CD4-positive, alpha-beta T cell (primary cell): ENCODE results near the gene CLSTN2. TPM values are rescaled to one million over a fixed set of nuclear protein-coding genes. Genes with fewer than 3 reads are reported as not detected.

Source experiments
- ATAC-seq: fragments of 200-7000 bp; cut with Tn5 transposase; one replicate; pipeline ENCODE4 v1.10.0; 2022; ENCODE audit warnings: mild to moderate bottlenecking; ENCODE audit not compliant: poor library complexity
- CTCF ChIA-PET: fragments of 350-600 bp; sonication (Branson Sonifier 250); formaldehyde crosslinking; loops from one replicate; lab custom pipeline; 2021; ENCODE audit warnings: antibody characterized with exemption, inconsistent platforms; lab: Charles Lee
- POLR2A ChIA-PET: fragments of 350-600 bp; sonication (Branson Sonifier 250); formaldehyde crosslinking; loops from one replicate; lab custom pipeline; 2021; ENCODE audit warnings: antibody characterized with exemption, inconsistent platforms; lab: Charles Lee
- DNase-seq, 14 experiments: peaks; one replicate each; pipeline ENCODE4 v3.0.0-alpha.2; 2013 to 2020; ENCODE audit warnings: mixed read lengths in 2 of 14
- H3K27ac ChIP-seq, 2 donors: one replicate each; pipeline versions ENCODE4 v1.5.1 to v1.7.0; 2013; ENCODE audit warnings: low read length in 2 of 2, low read depth in 1 of 2, mild to moderate bottlenecking in 1 of 2
- H3K27me3 ChIP-seq, 2 experiments: 1 replicate in 1 of 2; 2 replicates in 1 of 2; pipeline versions ENCODE4 v1.6.1 to v1.7.0; 2013; ENCODE audit warnings: low read length in 2 of 2, control low read depth in 1 of 2, mild to moderate bottlenecking in 1 of 2, moderate library complexity in 1 of 2; ENCODE audit not compliant: insufficient read depth in 2 of 2, control insufficient read depth in 1 of 2
- H3K36me3 ChIP-seq: one replicate; pipeline ENCODE4 v1.6.1; 2013; ENCODE audit warnings: low read length, control low read depth; ENCODE audit not compliant: insufficient read depth
- H3K4me1 ChIP-seq: one replicate; pipeline ENCODE4 v1.6.1; 2013; ENCODE audit warnings: low read length, control low read depth; ENCODE audit not compliant: insufficient read depth
- H3K4me3 ChIP-seq: one replicate; pipeline ENCODE4 v1.5.1; 2013; ENCODE audit warnings: mild to moderate bottlenecking, low read length, moderate library complexity
- H3K9me3 ChIP-seq, 2 experiments: 1 replicate in 1 of 2; 2 replicates in 1 of 2; pipeline versions ENCODE4 v1.6.1 to v1.7.0; 2013; ENCODE audit warnings: low read length in 2 of 2, mild to moderate bottlenecking in 2 of 2, control low read depth in 1 of 2, moderate library complexity in 1 of 2; ENCODE audit not compliant: control insufficient read depth in 1 of 2, insufficient read depth in 1 of 2
- H3K27ac Mint-ChIP-seq: one replicate; pipeline ENCODE4 v1.8.0; 2020; ENCODE audit warnings: mixed read lengths
- H3K27me3 Mint-ChIP-seq: one replicate; pipeline ENCODE4 v1.8.0; 2021; ENCODE audit warnings: mixed read lengths
- H3K36me3 Mint-ChIP-seq: one replicate; pipeline ENCODE4 v1.8.0; 2021; ENCODE audit warnings: low read depth, mixed read lengths
- H3K4me1 Mint-ChIP-seq: one replicate; pipeline ENCODE4 v1.8.0; 2021; ENCODE audit warnings: low read depth, mixed read lengths
- H3K4me3 Mint-ChIP-seq: one replicate; pipeline ENCODE4 v1.8.0; 2020; ENCODE audit warnings: mild to moderate bottlenecking, mixed read lengths
- H3K9me3 Mint-ChIP-seq: one replicate; pipeline ENCODE4 v1.8.0; 2020; ENCODE audit warnings: mixed read lengths
- CTCF ChIP-seq: fragments of 200-600 bp; IDR thresholded peaks from one replicate; pipeline ENCODE4 v1.8.0; 2022; ENCODE audit warnings: antibody characterized with exemption, mild to moderate bottlenecking
- intact Hi-C, 2 experiments: fragments of 100-400 bp; cut with DNase I in 1 of 2; cut with micrococcal nuclease in 1 of 2; formaldehyde crosslinking; loops; one replicate each; pipeline versions ENCODE4 v1.15.1 to v1.9.0; 2023 to 2025; cut with DNase I, micrococcal nuclease
- total RNA-seq, 174 experiments: library from RNA in 2 of 174; stranded (reverse) in 2 of 174; gene quantifications; one replicate each; pipeline ENCODE4 v1.2.3 and lab custom pipeline; 2021 to 2026

CLSTN2 gene
- total RNA-seq, 2 experiments from 2014 or later = not detected

- ChIA-PET CTCF (no interaction called here), POLR2A (no interaction called here)
- Histone ChIP-seq H3K4me1 (no peaks in the 10 kb centered on the region), H3K27ac (no peak overlapping the region), H3K27me3 (peaks cover 0 to 2% of the 10 kb centered on the region in 2 experiments), H3K4me3 (no peak overlapping the region), H3K9me3 (no peaks in the 10 kb centered on the region), H3K36me3 (no peaks in the 10 kb centered on the region)
- intact Hi-C loops = no loop called here
- TF ChIP-seq CTCF = no peak
- peaks cover 2% of the 10 kb centered on the region for H3K9me3 Mint-ChIP-seq
- no peaks in the 10 kb centered on the region for H3K27me3 Mint-ChIP-seq
- H3K4me1 Mint-ChIP-seq = no peaks in the 10 kb centered on the region
- no peak overlapping the region for H3K27ac Mint-ChIP-seq
- DNase-seq (no peak), ATAC-seq (no peak)
- no peaks in the 10 kb centered on the region for H3K36me3 Mint-ChIP-seq
- H3K4me3 Mint-ChIP-seq = no peak overlapping the region
Measured at GRCh38 chr3:140510303-140510861, 575.4 kb downstream of the CLSTN2 start.

- Histone ChIP-seq H3K27ac (no peak overlapping the region), H3K9me3 (peaks cover 0 to 14% of the 10 kb centered on the region in 2 experiments), H3K36me3 (no peaks in the 10 kb centered on the region), H3K4me1 (no peaks in the 10 kb centered on the region), H3K27me3 (peaks cover 0 to 8% of the 10 kb centered on the region in 2 experiments), H3K4me3 (no peak overlapping the region)
- ATAC-seq (no peak), DNase-seq (no peak)
- Mint-ChIP-seq H3K27ac (no peak overlapping the region), H3K9me3 (peaks cover 8% of the 10 kb centered on the region), H3K4me1 (no peaks in the 10 kb centered on the region), H3K4me3 (no peak overlapping the region), H3K36me3 (no peaks in the 10 kb centered on the region), H3K27me3 (peaks cover 28% of the 10 kb centered on the region)
- POLR2A ChIA-PET = no interaction called here
- intact Hi-C loops = no loop called here
- TF ChIP-seq CTCF = no peak
- CTCF ChIA-PET = no interaction called here
Measured at GRCh38 chr3:140521751-140522445, 586.9 kb downstream of the CLSTN2 start.

GRCh38 chr3:140522653-140523380 lies 587.8 kb downstream of the CLSTN2 start:
- ATAC-seq (no peak), DNase-seq (no peak)
- no peak overlapping the region for H3K27ac ChIP-seq
- peaks cover 0 to 12% of the 10 kb centered on the region in 2 experiments for H3K9me3 ChIP-seq
- no peaks in the 10 kb centered on the region for H3K4me1 ChIP-seq
- no peak overlapping the region for H3K4me3 ChIP-seq
- H3K27ac Mint-ChIP-seq = no peak overlapping the region
- ChIA-PET CTCF (no interaction called here), POLR2A (no interaction called here)
- peaks cover 2% of the 10 kb centered on the region for H3K9me3 Mint-ChIP-seq
- TF ChIP-seq CTCF = no peak
- intact Hi-C loops = no loop called here
- H3K4me3 Mint-ChIP-seq = no peak overlapping the region
- H3K36me3 ChIP-seq = no peaks in the 10 kb centered on the region
- peaks cover 28% of the 10 kb centered on the region for H3K27me3 Mint-ChIP-seq
- H3K4me1 Mint-ChIP-seq = no peaks in the 10 kb centered on the region
- H3K27me3 ChIP-seq = peaks cover 0 to 8% of the 10 kb centered on the region in 2 experiments
- no peaks in the 10 kb centered on the region for H3K36me3 Mint-ChIP-seq
